IgD-negative memory B cell (primary cell): ENCODE results near the gene LHX3. TPM values are rescaled to one million over a fixed set of nuclear protein-coding genes. Genes with fewer than 3 reads are reported as not detected.

Source experiments
- H3K27ac Mint-ChIP-seq, 3 donors: one replicate each; pipeline ENCODE4 v1.8.0; 2020 to 2022; ENCODE audit warnings: mild to moderate bottlenecking in 3 of 3, mixed read lengths in 3 of 3, moderate library complexity in 1 of 3
- H3K27me3 Mint-ChIP-seq: one replicate; pipeline ENCODE4 v1.8.0; 2021; ENCODE audit warnings: mixed read lengths
- H3K36me3 Mint-ChIP-seq: one replicate; pipeline ENCODE4 v1.8.0; 2020; ENCODE audit warnings: mild to moderate bottlenecking, mixed read lengths
- H3K4me1 Mint-ChIP-seq, 3 donors: one replicate each; pipeline ENCODE4 v1.8.0; 2020 to 2022; ENCODE audit warnings: mixed read lengths in 3 of 3, mild to moderate bottlenecking in 1 of 3
- H3K4me3 Mint-ChIP-seq, 4 donors: one replicate each; pipeline ENCODE4 v1.8.0; 2020 to 2022; ENCODE audit warnings: mild to moderate bottlenecking in 4 of 4, mixed read lengths in 4 of 4, moderate library complexity in 3 of 4
- H3K9me3 Mint-ChIP-seq, 3 donors: one replicate each; pipeline ENCODE4 v1.8.0; 2020 to 2021; ENCODE audit warnings: mixed read lengths in 3 of 3, mild to moderate bottlenecking in 1 of 3
- polyA plus RNA-seq: library from polyadenylated mRNA; unstranded; fragments of 300-500 nt; fragmentation: Illumina TruSeq; gene quantifications from one replicate; pipeline ENCODE4 v1.2.3, GENCODE V29; 2021

The LHX3 gene
- polyA plus RNA-seq, 1 donor from 2014 or later, result not detected

- H3K27me3 Mint-ChIP-seq, result no peaks in the 10 kb centered on the region
- H3K36me3 Mint-ChIP-seq, result peaks cover 6% of the 10 kb centered on the region
- peaks cover 0 to 6% (median 5%) of the 10 kb centered on the region in 3 donors for H3K4me1 Mint-ChIP-seq
- H3K9me3 Mint-ChIP-seq, result no peaks in the 10 kb centered on the region
- peak overlapping the region in 1 of 3 donors; percentile 71 for H3K27ac Mint-ChIP-seq
- H3K4me3 Mint-ChIP-seq, result peak overlapping the region in 1 of 4 donors; percentile 54
These were observed 7.5 kb upstream of the LHX3 start for GRCh38 chr9:136212345-136212950.

GRCh38 chr9:136211441-136212344, 6.8 kb upstream of the LHX3 start:
- H3K9me3 Mint-ChIP-seq, result no peaks in the 10 kb centered on the region
- H3K4me3 Mint-ChIP-seq, result peak overlapping the region in 1 of 4 donors; percentile 32
- no peaks in the 10 kb centered on the region for H3K27me3 Mint-ChIP-seq
- peak overlapping the region in 1 of 3 donors; percentile 71 for H3K27ac Mint-ChIP-seq
- peaks cover 6% of the 10 kb centered on the region for H3K36me3 Mint-ChIP-seq
- peaks cover 2 to 11% (median 6%) of the 10 kb centered on the region in 3 donors for H3K4me1 Mint-ChIP-seq

GRCh38 chr9:136211006-136211405, 6.1 kb upstream of the LHX3 start:
- Mint-ChIP-seq H3K4me1 (peaks cover 2 to 16% (median 8%) of the 10 kb centered on the region in 3 donors), H3K4me3 (no peak overlapping the region), H3K36me3 (peaks cover 6% of the 10 kb centered on the region), H3K27me3 (peaks cover 1% of the 10 kb centered on the region), H3K27ac (no peak overlapping the region), H3K9me3 (no peaks in the 10 kb centered on the region)

DNA sequence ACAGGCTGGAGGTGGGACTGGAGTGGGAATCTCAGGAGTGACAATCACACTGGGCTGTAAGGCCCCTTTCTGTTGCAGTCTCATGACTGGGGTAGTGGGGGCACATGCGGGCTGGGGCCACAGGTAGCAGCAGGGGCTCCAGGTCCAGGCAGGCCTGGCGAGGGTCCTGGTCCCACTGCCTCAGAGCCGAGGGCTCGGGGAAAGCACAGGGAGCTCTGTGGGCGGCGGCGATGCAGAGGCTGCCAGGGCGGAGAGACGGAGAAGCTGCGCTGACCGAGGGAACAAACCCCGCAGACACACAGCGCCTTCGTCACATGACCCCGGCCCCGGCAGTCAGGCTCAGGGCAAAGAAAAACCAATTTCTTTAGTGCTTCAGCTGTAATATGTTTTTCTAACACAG, 5.3 kb upstream of the LHX3 start:
- Mint-ChIP-seq H3K36me3 (peaks cover 6% of the 10 kb centered on the region), H3K27me3 (peaks cover 7% of the 10 kb centered on the region), H3K4me3 (no peak overlapping the region), H3K27ac (peak overlapping the region in 2 of 3 donors; percentile 16 to 88), H3K9me3 (no peaks in the 10 kb centered on the region), H3K4me1 (peaks cover 2 to 17% (median 6%) of the 10 kb centered on the region in 3 donors)

GRCh38 chr9:136209786-136210185, 4.9 kb upstream of the LHX3 start:
- H3K9me3 Mint-ChIP-seq, result no peaks in the 10 kb centered on the region
- peaks cover 6% of the 10 kb centered on the region for H3K36me3 Mint-ChIP-seq
- peak overlapping the region in 2 of 3 donors; percentile 10 to 88 for H3K27ac Mint-ChIP-seq

GRCh38 chr9:136209232-136209631, 4.3 kb upstream of the LHX3 start:
- Mint-ChIP-seq H3K9me3 (no peaks in the 10 kb centered on the region), H3K4me3 (no peak overlapping the region), H3K27ac (peak overlapping the region in 1 of 3 donors; percentile 73), H3K36me3 (peaks cover 6% of the 10 kb centered on the region), H3K27me3 (peaks cover 10% of the 10 kb centered on the region), H3K4me1 (peaks cover 2 to 17% (median 6%) of the 10 kb centered on the region in 3 donors)

More at GRCh38 chr9:136209786-136210185, 4.9 kb upstream of the LHX3 start:
- Mint-ChIP-seq H3K4me1 (peaks cover 2 to 17% (median 6%) of the 10 kb centered on the region in 3 donors), H3K27me3 (peaks cover 7% of the 10 kb centered on the region), H3K4me3 (peak overlapping the region in 1 of 4 donors; percentile 45)

DNA sequence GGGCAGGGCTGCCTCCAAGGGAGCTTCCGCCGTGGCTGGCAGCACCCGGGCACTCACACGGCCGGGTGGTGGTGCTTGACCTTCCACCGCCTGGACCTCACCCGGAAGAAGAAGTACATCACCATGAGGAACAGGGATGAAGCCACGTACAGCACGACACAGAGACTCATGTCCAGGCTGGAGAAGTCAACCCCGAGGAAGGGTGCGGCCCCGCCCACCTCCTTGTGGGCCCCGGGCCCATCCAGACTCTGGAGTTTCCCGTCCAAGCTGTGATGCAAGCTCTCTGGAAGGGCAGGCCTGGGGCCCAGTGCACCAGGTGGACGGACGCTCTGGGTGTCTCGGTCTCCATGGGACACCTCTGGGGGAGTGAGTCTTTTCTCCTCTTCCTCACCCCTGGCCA, 3.7 kb upstream of the LHX3 start:
- peak overlapping the region in 1 of 3 donors; percentile 73 for H3K27ac Mint-ChIP-seq
- H3K4me1 Mint-ChIP-seq, result peaks cover 2 to 17% (median 6%) of the 10 kb centered on the region in 3 donors
- H3K36me3 Mint-ChIP-seq, result peaks cover 6% of the 10 kb centered on the region
- no peak overlapping the region for H3K4me3 Mint-ChIP-seq
- H3K9me3 Mint-ChIP-seq, result no peaks in the 10 kb centered on the region
- H3K27me3 Mint-ChIP-seq, result peaks cover 16% of the 10 kb centered on the region

DNA sequence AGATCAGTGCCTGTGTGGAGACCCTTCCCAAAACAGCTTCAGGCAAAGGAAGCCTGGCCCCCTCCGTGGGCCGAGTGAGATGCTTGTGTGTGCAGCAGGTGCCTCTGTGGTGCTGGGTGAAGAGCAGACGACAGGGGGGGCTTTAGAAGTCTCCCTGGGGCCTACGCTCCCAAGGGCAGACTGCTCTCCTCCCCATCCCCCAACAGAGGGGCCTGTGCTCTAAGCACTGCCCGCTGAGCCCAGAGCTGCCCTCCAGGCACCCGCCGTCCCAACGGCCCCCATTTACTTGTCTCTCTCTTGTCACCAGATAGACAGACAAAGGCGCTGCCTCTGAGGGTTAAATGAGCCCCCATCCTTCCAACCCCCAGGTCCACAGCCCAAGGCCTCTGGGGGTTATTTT, 2.7 kb upstream of the LHX3 start:
- H3K4me1 Mint-ChIP-seq, result peaks cover 2 to 17% (median 6%) of the 10 kb centered on the region in 3 donors
- H3K36me3 Mint-ChIP-seq, result peaks cover 4% of the 10 kb centered on the region
- peaks cover 20% of the 10 kb centered on the region for H3K27me3 Mint-ChIP-seq
- no peaks in the 10 kb centered on the region for H3K9me3 Mint-ChIP-seq
- peak overlapping the region in 2 of 3 donors; percentile 13 to 41 for H3K27ac Mint-ChIP-seq
- no peak overlapping the region for H3K4me3 Mint-ChIP-seq

DNA sequence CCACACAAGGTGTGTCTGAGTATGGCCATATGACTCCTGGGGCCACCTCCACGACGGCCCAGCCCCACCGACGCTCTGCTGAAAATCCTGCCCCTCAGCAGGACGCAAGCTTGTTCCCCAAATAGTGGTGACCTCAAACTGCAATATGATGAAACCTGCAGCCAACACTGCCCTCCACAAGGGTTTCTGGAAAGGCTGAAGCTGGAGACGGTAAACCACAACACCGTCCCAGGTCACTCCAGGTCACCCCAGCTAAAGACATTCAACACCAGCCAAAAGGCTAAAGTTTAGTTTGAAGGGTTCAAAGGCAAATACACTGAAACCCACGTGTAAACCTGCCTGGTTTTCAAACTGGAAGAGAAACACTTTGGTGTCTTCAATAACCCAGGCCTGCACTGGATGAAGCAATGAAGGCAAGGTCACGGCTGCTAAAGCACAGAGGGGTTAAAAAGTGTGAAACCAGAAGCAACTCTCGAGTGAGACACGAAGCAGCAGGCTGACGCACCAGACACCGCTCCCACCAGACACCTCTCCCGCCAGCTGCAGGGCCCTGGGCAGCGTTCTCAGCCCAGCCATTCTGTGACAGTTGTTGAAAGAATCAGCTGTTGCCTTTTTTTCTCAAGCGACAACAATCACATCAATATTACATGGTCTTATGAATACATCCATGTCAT, 1.8 kb upstream of the LHX3 start:
- Mint-ChIP-seq H3K27me3 (peaks cover 20% of the 10 kb centered on the region), H3K36me3 (no peaks in the 10 kb centered on the region), H3K27ac (peak overlapping the region in 2 of 3 donors; percentile 41 to 49), H3K4me3 (peak overlapping the region in 1 of 4 donors; percentile 4), H3K4me1 (peaks cover 2 to 12% (median 4%) of the 10 kb centered on the region in 3 donors), H3K9me3 (no peaks in the 10 kb centered on the region)

DNA sequence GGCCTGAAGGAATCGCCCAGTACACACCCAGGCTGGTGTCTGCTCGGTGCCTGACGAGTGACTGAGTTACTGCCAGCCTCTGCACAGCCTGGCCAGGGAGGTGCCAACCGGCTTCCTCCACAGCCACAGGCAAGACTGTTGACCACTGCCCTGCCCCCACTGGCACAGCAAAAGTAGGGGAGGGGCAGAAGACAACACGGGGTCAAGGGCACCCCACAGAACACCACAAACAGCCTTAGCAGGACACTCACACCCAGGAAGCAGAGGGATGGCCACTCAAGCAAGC, 722 bp upstream of the LHX3 start:
- peaks cover 25% of the 10 kb centered on the region for H3K27me3 Mint-ChIP-seq
- H3K27ac Mint-ChIP-seq, result no peak overlapping the region
- H3K4me3 Mint-ChIP-seq, result peak overlapping the region in 1 of 4 donors; percentile 32
- peaks cover 2 to 12% (median 3%) of the 10 kb centered on the region in 3 donors for H3K4me1 Mint-ChIP-seq
- H3K36me3 Mint-ChIP-seq, result no peaks in the 10 kb centered on the region
- H3K9me3 Mint-ChIP-seq, result no peaks in the 10 kb centered on the region

- H3K27ac Mint-ChIP-seq, result peak overlapping the region; percentile 39 to 73 (median 63)
- no peaks in the 10 kb centered on the region for H3K9me3 Mint-ChIP-seq
- peak overlapping the region in 1 of 4 donors; percentile 51 for H3K4me3 Mint-ChIP-seq
- H3K27me3 Mint-ChIP-seq, result peaks cover 34% of the 10 kb centered on the region
- H3K4me1 Mint-ChIP-seq, result peaks cover 2 to 12% (median 3%) of the 10 kb centered on the region in 3 donors
- no peaks in the 10 kb centered on the region for H3K36me3 Mint-ChIP-seq
These were observed 653 bp downstream of the LHX3 start for GRCh38 chr9:136204145-136204805.

DNA sequence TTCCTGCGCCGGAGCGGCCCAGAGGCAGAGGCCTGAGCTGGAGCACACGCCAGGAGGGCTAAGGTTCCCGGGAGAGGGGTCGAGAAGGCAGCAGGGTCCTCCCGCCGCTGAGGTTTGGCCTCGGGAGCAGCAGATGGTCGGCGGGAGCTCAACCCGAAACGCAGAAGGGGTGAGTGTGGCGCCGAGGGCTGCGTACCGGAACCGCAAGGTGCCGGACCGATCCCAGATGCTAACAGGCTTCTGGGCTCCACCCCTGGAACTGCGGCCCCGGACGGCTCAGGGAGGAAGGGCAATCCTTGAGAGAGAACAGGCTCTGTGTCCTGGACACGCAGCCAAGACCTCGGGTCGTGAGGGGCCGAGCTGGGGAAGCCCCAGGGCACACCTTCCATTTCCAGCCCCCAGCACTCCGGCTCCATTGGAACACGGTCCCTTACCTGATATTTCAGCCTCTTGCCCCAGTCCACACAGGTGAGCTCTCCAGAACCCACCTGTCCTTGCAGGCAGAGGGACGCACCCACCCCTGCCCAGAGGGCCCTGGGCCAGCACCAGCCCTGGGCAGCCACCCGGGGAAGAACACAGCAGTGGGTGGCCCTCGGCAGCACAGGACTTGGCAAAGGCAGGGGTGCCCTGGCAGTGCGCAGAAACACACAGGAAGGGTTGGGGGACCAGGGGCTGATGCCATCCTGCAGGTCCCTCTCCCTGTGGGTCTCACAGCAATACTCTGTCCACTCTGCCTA, 1.4 kb downstream of the LHX3 start:
- Mint-ChIP-seq H3K27ac (peak overlapping the region; percentile 39 to 73 (median 63)), H3K9me3 (no peaks in the 10 kb centered on the region), H3K36me3 (no peaks in the 10 kb centered on the region), H3K27me3 (peaks cover 35% of the 10 kb centered on the region), H3K4me3 (peak overlapping the region in 2 of 4 donors; percentile 39 to 42), H3K4me1 (peaks cover 2 to 12% (median 3%) of the 10 kb centered on the region in 3 donors)

GRCh38 chr9:136202454-136203407, 2.2 kb downstream of the LHX3 start:
- H3K4me1 Mint-ChIP-seq, result peaks cover 5 to 12% (median 5%) of the 10 kb centered on the region in 3 donors
- H3K4me3 Mint-ChIP-seq, result peak overlapping the region in 1 of 4 donors; percentile 39
- peaks cover 44% of the 10 kb centered on the region for H3K27me3 Mint-ChIP-seq
- H3K9me3 Mint-ChIP-seq, result no peaks in the 10 kb centered on the region
- H3K36me3 Mint-ChIP-seq, result no peaks in the 10 kb centered on the region
- H3K27ac Mint-ChIP-seq, result no peak overlapping the region
